Mucosa of rectum (tissue), 2 donors: ENCODE measurements around the gene TRIM44.

Source experiments
- H3K27ac ChIP-seq, 2 donors: one replicate each; pipeline ENCODE4 v1.7.0; 2013; ENCODE audit warnings: inconsistent platforms in 2 of 2, low read depth in 2 of 2, low read length in 2 of 2
- H3K27me3 ChIP-seq, 2 donors: one replicate each; pipeline ENCODE4 v1.7.0; 2013; ENCODE audit warnings: low read length in 2 of 2; ENCODE audit not compliant: control insufficient read depth in 2 of 2, insufficient read depth in 2 of 2
- H3K36me3 ChIP-seq, 2 donors: one replicate each; pipeline ENCODE4 v1.7.0; 2013; ENCODE audit warnings: low read length in 2 of 2; ENCODE audit not compliant: control insufficient read depth in 2 of 2, insufficient read depth in 2 of 2
- H3K4me1 ChIP-seq, 2 donors: one replicate each; pipeline ENCODE4 v1.7.0; 2013; ENCODE audit warnings: low read length in 2 of 2, mild to moderate bottlenecking in 1 of 2; ENCODE audit not compliant: control insufficient read depth in 2 of 2, insufficient read depth in 2 of 2
- H3K4me3 ChIP-seq, 2 donors: one replicate each; pipeline ENCODE4 v1.7.0; 2013; ENCODE audit warnings: low read length in 2 of 2
- H3K9ac ChIP-seq, 2 donors: one replicate each; pipeline ENCODE4 v1.7.0; 2013; ENCODE audit warnings: low read length in 2 of 2, low read depth in 1 of 2, mild to moderate bottlenecking in 1 of 2
- H3K9me3 ChIP-seq, 2 donors: one replicate each; pipeline ENCODE4 v1.7.0; 2013; ENCODE audit warnings: low read length in 2 of 2; ENCODE audit not compliant: control insufficient read depth in 2 of 2
- donor health status: healthy.
- donor health status: Normal muscosa, but diverticular disease.

Gene TRIM44

DNA sequence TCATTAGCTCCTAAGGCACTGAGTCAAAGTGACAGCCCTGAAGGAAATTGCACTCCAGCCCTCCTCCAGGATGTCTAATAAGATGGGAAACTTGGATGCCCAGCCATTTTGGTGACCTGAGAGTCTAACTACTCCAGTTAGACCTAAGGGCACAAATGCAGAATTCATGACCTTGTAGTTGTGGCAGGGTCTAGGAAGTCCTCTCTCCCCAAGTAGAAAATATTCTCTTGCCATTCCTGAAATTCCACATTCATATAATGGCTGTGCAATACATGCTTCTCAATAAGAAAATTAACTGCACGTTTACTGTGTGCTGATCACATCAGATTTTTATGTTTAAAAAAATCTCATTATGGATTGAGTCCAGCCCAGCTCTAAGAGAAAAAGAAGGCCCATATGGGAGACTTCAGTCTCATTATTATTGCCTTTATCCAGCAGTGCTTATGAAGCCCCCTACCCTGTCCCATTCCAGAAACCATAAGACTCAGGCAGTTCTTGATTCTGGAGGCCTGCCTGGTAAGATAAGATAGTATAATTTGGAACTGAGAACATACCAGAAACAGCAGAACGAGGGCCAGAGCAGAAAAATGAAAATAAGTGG is 147.6 kb downstream of the TRIM44 start:
- no peaks in the 10 kb centered on the region for H3K4me1 ChIP-seq
- H3K9me3 ChIP-seq = no peaks in the 10 kb centered on the region
- no peak overlapping the region for H3K4me3 ChIP-seq
- no peak overlapping the region for H3K9ac ChIP-seq
- H3K27ac ChIP-seq = no peak overlapping the region
- H3K27me3 ChIP-seq = no peaks in the 10 kb centered on the region
- peaks cover 3 to 6% of the 10 kb centered on the region in 2 donors for H3K36me3 ChIP-seq

DNA sequence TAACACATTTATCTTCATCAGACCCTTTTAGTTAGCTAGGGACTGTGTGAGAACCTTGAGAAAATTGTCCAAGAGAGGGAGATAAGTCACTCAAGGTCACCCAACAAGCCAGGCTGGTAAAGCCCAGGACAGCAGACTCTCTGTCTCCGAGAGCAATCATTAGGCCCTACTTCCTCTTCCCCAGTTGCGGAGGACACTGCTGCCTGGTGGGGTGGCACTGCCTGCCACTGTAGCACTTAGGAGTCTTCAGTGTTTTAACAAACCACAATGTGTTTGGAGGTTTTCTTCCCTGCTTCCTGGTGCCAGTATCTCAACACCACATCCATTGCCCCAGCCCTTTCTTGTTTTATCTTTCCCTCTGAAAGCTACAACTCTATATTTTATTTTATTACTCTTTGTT is 149.2 kb downstream of the TRIM44 start:
- Histone ChIP-seq H3K27me3 (no peaks in the 10 kb centered on the region), H3K9ac (no peak overlapping the region), H3K9me3 (no peaks in the 10 kb centered on the region), H3K4me3 (no peak overlapping the region), H3K4me1 (no peaks in the 10 kb centered on the region), H3K27ac (no peak overlapping the region), H3K36me3 (peaks cover 0 to 3% of the 10 kb centered on the region in 2 donors)

- Histone ChIP-seq H3K9me3 (no peaks in the 10 kb centered on the region), H3K9ac (no peak overlapping the region), H3K4me1 (no peaks in the 10 kb centered on the region), H3K27me3 (no peaks in the 10 kb centered on the region), H3K36me3 (no peaks in the 10 kb centered on the region), H3K4me3 (no peak overlapping the region), H3K27ac (no peak overlapping the region)
Measured at GRCh38 chr11:35812828-35813227, 150.3 kb downstream of the TRIM44 start.

- Histone ChIP-seq H3K27ac (no peak overlapping the region), H3K4me3 (no peak overlapping the region), H3K9me3 (no peaks in the 10 kb centered on the region), H3K4me1 (no peaks in the 10 kb centered on the region), H3K9ac (no peak overlapping the region), H3K36me3 (no peaks in the 10 kb centered on the region), H3K27me3 (no peaks in the 10 kb centered on the region)
Measured at GRCh38 chr11:35814081-35814695, 151.6 kb downstream of the TRIM44 start.

GRCh38 chr11:35814720-35815305 is 152.2 kb downstream of the TRIM44 start:
- Histone ChIP-seq H3K4me3 (no peak overlapping the region), H3K27me3 (no peaks in the 10 kb centered on the region), H3K27ac (no peak overlapping the region), H3K9ac (no peak overlapping the region), H3K36me3 (no peaks in the 10 kb centered on the region), H3K9me3 (no peaks in the 10 kb centered on the region), H3K4me1 (no peaks in the 10 kb centered on the region)

DNA sequence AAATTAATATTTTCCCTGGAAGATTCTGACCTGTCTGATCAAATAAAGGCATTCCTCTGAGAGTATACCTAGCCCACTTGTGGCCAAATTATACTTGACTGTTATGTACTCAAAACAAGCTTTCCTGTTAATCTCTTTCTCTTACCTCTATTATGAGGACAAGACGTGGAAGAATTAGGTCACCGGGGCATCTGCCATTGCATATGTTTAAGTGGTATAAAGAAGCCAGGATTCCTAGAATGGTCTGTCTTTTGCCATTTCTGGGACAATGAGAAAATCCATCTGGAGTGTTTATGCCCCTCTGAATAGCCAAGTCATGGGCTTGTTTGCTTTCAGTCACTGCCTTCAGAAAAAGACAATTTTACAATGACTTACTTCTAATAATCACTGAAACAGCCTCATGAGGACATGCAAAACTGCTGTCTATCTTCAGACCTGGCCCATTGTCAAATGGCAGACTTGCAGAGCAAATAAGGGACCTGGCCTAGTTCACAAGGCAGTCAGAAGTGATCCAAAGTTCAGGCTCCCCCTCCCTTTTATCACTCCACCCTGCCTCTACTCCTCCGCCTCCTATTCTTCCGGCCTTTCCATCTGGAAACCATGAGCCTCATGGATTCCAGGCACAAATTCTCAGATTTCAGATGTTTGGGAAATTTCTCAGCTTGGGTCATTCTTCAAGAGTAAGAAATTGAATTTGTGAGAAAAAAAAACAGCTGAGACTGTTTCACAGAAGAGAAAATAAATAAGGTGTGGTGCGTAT is 153.2 kb downstream of the TRIM44 start:
- Histone ChIP-seq H3K27ac (no peak overlapping the region), H3K9me3 (no peaks in the 10 kb centered on the region), H3K4me3 (no peak overlapping the region), H3K4me1 (no peaks in the 10 kb centered on the region), H3K27me3 (no peaks in the 10 kb centered on the region), H3K36me3 (no peaks in the 10 kb centered on the region), H3K9ac (no peak overlapping the region)

DNA sequence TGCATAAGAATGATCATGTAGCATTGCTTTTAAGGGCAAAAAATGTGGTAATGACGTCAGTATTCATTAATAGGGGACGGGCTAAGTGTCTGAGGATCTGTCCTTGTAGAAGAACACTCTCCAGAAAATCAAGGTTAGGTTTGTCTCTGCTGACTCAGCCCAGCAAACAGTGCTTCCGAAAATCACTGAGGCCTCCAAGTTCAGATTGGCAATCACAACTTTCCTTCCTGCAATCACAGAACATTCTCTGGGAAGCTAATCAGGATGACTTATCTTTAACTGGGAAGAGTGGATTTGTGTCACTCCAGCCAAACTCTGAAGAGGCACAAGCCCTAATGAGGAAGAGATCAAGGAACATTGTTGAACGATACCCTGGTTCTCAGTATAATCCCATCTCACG is 158.0 kb downstream of the TRIM44 start:
- Histone ChIP-seq H3K4me3 (no peak overlapping the region), H3K9me3 (no peaks in the 10 kb centered on the region), H3K4me1 (no peaks in the 10 kb centered on the region), H3K27ac (no peak overlapping the region), H3K27me3 (no peaks in the 10 kb centered on the region), H3K9ac (no peak overlapping the region), H3K36me3 (no peaks in the 10 kb centered on the region)

DNA sequence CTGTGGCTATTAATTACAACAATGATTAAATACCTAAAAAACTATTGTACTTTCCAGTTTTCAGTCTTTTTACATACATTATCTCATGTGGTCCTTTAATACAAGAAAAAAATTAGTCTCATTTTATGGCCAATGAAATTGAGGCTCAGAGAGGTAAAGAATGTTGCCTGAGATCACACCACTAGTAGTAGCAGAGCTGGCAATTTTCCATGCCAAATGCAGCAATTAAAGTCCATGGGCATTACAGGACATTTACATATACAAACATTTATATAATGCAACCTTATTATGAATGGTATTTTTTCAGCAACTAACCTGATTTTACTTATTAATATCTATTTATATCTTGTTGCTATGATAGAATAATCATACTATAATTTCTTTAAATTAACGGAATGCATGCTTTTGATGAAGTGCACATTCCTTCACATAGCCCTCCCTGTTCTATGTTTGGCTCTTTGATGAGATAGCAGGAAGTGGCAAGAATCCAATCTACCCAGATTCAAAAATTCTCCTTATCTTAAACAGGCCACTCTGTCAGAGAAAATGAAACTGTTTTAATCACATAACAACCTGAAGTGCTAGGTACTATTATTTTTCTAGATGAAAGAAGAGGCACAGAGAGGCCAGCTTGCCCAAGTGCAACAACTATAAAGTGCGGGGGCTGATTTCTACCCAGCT is 160.4 kb downstream of the TRIM44 start:
- Histone ChIP-seq H3K9me3 (no peaks in the 10 kb centered on the region), H3K4me1 (no peaks in the 10 kb centered on the region), H3K27ac (no peak overlapping the region), H3K9ac (no peak overlapping the region), H3K27me3 (no peaks in the 10 kb centered on the region), H3K4me3 (no peak overlapping the region), H3K36me3 (no peaks in the 10 kb centered on the region)

DNA sequence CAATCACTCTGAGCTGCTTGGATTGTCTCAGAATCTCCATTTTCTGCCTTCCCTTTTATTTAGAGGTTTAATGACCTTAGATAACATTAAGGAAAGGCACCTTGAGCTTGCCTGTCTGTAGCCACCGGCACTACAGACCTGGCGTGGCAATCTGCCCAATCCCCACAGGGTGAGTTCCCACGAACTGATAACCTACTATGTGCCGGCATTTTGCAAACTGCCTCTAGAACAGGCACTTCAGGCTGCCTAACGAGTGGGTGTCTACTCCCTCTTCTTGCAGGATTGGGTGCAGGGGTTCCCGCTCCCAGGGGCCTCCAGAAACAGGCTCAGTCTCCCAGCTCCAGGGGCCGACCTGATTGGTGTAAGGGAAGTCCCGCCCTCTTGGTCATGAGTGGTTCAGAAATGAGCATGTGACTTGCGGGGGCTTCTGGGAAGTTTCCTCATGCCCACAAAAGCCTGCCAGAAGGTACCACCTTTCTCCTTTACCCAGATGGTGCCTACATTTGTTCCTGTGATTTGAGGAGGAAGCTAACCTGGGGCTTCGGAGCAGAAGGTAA is 161.2 kb downstream of the TRIM44 start:
- Histone ChIP-seq H3K4me3 (no peak overlapping the region), H3K4me1 (no peaks in the 10 kb centered on the region), H3K27ac (no peak overlapping the region), H3K27me3 (no peaks in the 10 kb centered on the region), H3K36me3 (no peaks in the 10 kb centered on the region), H3K9ac (no peak overlapping the region), H3K9me3 (no peaks in the 10 kb centered on the region)
